Glutamatergic neuron (in vitro differentiated cells): ENCODE measurements around the gene IL1F10. TPM values are rescaled to one million over a fixed set of nuclear protein-coding genes. Genes with fewer than 3 reads are reported as not detected.

ENCODE experiments used
- DNase-seq: peaks from one replicate; pipeline ENCODE4 v3.0.0; 2022
- H3K27ac Mint-ChIP-seq: one replicate; pipeline ENCODE4 v1.8.0; 2020; ENCODE audit warnings: mild to moderate bottlenecking, mixed read lengths, inconsistent platforms; ENCODE audit not compliant: unreplicated experiment
- H3K27me3 Mint-ChIP-seq: one replicate; pipeline ENCODE4 v1.8.0; 2020; ENCODE audit warnings: mild to moderate bottlenecking, moderate library complexity, mixed read lengths, inconsistent platforms; ENCODE audit not compliant: unreplicated experiment
- H3K36me3 Mint-ChIP-seq: one replicate; pipeline ENCODE4 v1.8.0; 2020; ENCODE audit warnings: mild to moderate bottlenecking, mixed read lengths, inconsistent platforms; ENCODE audit not compliant: unreplicated experiment
- H3K4me1 Mint-ChIP-seq: one replicate; pipeline ENCODE4 v1.8.0; 2020; ENCODE audit warnings: mild to moderate bottlenecking, low read depth, mixed read lengths, inconsistent platforms; ENCODE audit not compliant: unreplicated experiment
- H3K4me3 Mint-ChIP-seq: one replicate; pipeline ENCODE4 v1.8.0; 2020; ENCODE audit warnings: mild to moderate bottlenecking, mixed read lengths, inconsistent platforms; ENCODE audit not compliant: unreplicated experiment
- H3K9me3 Mint-ChIP-seq: one replicate; pipeline ENCODE4 v1.8.0; 2020; ENCODE audit warnings: mild to moderate bottlenecking, moderate library complexity, mixed read lengths, inconsistent platforms; ENCODE audit not compliant: unreplicated experiment
- CTCF ChIP-seq: fragments of 200-600 bp; sonication (generic); IDR thresholded peaks from one replicate; pipeline ENCODE4 v1.5.0; 2021; ENCODE audit not compliant: partially characterized antibody, unreplicated experiment
- long read RNA-seq: library from polyadenylated mRNA; unstranded; transcript quantifications from one replicate; pipeline ENCODE4 v2.0.0, GENCODE V29; 2020; ENCODE audit not compliant: unreplicated experiment
- total RNA-seq: library from RNA; stranded (reverse); fragmentation: NEBNext Ultra II Directional; extraction: Animal tissue kit (Norgen Biotek cat#: 25700); gene quantifications from one replicate; pipeline ENCODE4 v1.2.1, GENCODE V29; 2021; ENCODE audit not compliant: unreplicated experiment

IL1F10 gene, protein sequence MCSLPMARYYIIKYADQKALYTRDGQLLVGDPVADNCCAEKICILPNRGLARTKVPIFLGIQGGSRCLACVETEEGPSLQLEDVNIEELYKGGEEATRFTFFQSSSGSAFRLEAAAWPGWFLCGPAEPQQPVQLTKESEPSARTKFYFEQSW
- not detected for total RNA-seq
- long read RNA-seq, result 0 reads

- no peak for TF ChIP-seq CTCF
- Mint-ChIP-seq H3K9me3 (no peaks in the 10 kb centered on the region), H3K27me3 (no peaks in the 10 kb centered on the region)
Observed at GRCh38 chr2:113067681-113068080, at the start of gene IL1F10. IL1F10 (plus strand) TSS chr2:113067970; CDS start chr2:113072739, 4,769 bp downstream.

GRCh38 chr2:113018509-113018908 lies 49.3 kb upstream of the IL1F10 start:
- no peak for DNase-seq
- Mint-ChIP-seq H3K4me1 (no peaks in the 10 kb centered on the region), H3K27me3 (no peaks in the 10 kb centered on the region), H3K9me3 (peaks cover 1% of the 10 kb centered on the region), H3K4me3 (no peak overlapping the region), H3K27ac (no peak overlapping the region), H3K36me3 (peaks cover 5% of the 10 kb centered on the region)
- TF ChIP-seq CTCF, result no peak

More at GRCh38 chr2:113067681-113068080, at the start of gene IL1F10:
- no peak for DNase-seq
- Mint-ChIP-seq H3K4me1 (no peaks in the 10 kb centered on the region), H3K36me3 (no peaks in the 10 kb centered on the region), H3K27ac (no peak within 1 kb of the TSS), H3K4me3 (no peak within 1 kb of the TSS)

DNA sequence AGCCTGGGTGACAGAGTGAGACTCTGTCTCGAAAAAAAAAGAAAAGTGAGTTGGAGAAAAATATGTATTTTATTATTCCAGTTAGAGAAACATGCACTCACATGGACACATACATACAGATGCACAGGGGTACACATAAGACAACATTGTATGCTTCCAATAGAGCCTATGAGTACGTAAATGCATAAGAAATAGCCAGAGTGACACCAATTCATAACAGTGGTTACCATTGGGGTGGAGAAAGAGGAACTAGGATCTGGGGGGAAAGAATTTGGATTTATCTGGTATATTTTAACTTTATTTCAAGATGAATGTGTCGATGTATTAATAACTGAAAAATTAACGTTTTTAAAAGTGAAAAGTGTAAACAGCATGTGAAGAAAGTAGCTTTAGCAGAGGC lies 46.5 kb upstream of the IL1F10 start:
- Mint-ChIP-seq H3K4me3 (no peak overlapping the region), H3K9me3 (peaks cover 1% of the 10 kb centered on the region), H3K27me3 (no peaks in the 10 kb centered on the region), H3K36me3 (peaks cover 5% of the 10 kb centered on the region), H3K27ac (no peak overlapping the region), H3K4me1 (no peaks in the 10 kb centered on the region)
- no peak for TF ChIP-seq CTCF
- no peak for DNase-seq

DNA sequence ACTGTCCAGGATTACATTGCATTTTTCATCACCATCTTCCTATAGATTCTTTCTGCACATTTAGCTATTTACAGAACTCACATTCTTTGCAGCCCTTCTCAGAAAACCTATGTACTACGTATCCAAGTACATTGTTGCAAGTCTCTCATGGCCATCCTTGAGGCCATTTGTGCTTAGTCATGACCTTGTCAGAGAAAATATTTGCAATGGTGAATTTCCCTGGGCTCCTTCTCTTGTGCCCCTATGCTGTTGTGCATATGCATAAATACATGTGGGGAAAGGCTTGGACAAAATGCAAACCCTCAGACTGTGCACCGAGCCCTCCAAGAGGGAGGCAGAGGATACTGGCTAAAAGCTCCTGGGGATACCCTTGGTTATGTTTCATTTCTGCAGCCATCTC lies 43.0 kb upstream of the IL1F10 start:
- Mint-ChIP-seq H3K9me3 (no peaks in the 10 kb centered on the region), H3K4me1 (no peaks in the 10 kb centered on the region), H3K27ac (no peak overlapping the region), H3K27me3 (no peaks in the 10 kb centered on the region), H3K36me3 (no peaks in the 10 kb centered on the region), H3K4me3 (no peak overlapping the region)
- DNase-seq, result no peak
- TF ChIP-seq CTCF, result no peak

- no peak for TF ChIP-seq CTCF
- no peaks in the 10 kb centered on the region for H3K36me3 Mint-ChIP-seq
- H3K9me3 Mint-ChIP-seq, result no peaks in the 10 kb centered on the region
- H3K27me3 Mint-ChIP-seq, result no peaks in the 10 kb centered on the region
- H3K4me3 Mint-ChIP-seq, result no peak overlapping the region
- no peak overlapping the region for H3K27ac Mint-ChIP-seq
- no peak for DNase-seq
- no peaks in the 10 kb centered on the region for H3K4me1 Mint-ChIP-seq
Observed at GRCh38 chr2:113025737-113026136, 42.0 kb upstream of the IL1F10 start.
